ENCODE measurements around the gene STK32B. TPM values are rescaled to one million over a fixed set of nuclear protein-coding genes. Genes with fewer than 3 reads are reported as not detected.

Gene STK32B
- polyA plus RNA-seq, 4 donors: 0.27 to 0.75 (median 0.58) TPM; not detected in 1

DNA sequence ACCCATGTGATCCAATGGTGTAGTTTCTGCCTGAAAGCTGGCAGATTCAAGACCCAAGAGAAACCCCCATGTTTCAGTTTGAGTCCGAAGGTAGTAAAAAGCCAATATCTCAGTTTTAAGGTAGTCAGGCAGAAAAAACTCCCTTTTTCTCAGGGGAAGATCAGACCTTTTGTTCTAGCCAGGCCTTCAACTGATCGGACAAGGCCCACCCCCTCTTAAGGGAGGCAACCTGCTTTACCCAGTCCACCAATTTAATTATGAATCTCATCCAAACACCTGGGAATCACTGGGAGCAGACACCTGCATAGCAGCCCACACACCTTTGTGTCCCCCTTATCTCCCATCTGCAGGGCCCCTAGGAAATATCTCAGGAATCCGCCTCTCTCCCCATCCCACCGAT, 322.0 kb downstream of the STK32B start:
- no peak for DNase-seq
- H3K4me3 ChIP-seq (ENCODE audit: low read depth in 1 of 3, low read length in 3 of 3): no peak overlapping the region
- WGBS, 3 donors: 92 to 96% (median 93%) methylated on average over 4 of the region's 4 CpGs
- H3K36me3 ChIP-seq (ENCODE audit: control insufficient read depth in 3 of 3, insufficient read depth in 2 of 3, low read depth in 1 of 3, low read length in 3 of 3): no peaks in the 10 kb centered on the region
- no peak overlapping the region for H3K27ac ChIP-seq (ENCODE audit: low read depth in 1 of 3, low read length in 2 of 3)
- no peak for FAIRE-seq
- peaks cover 0 to 6% of the 10 kb centered on the region in 2 donors for H3K9me3 ChIP-seq (ENCODE audit: control insufficient read depth in 2 of 2, insufficient read depth in 1 of 2, low read depth in 1 of 2, low read length in 1 of 2)
- no peaks in the 10 kb centered on the region for H3K27me3 ChIP-seq (ENCODE audit: control insufficient read depth in 3 of 3, insufficient read depth in 3 of 3, low read length in 3 of 3)
- no peaks in the 10 kb centered on the region for H3K4me1 ChIP-seq (ENCODE audit: control insufficient read depth in 3 of 3, insufficient read depth in 2 of 3, low read depth in 1 of 3, low read length in 2 of 3)

DNA sequence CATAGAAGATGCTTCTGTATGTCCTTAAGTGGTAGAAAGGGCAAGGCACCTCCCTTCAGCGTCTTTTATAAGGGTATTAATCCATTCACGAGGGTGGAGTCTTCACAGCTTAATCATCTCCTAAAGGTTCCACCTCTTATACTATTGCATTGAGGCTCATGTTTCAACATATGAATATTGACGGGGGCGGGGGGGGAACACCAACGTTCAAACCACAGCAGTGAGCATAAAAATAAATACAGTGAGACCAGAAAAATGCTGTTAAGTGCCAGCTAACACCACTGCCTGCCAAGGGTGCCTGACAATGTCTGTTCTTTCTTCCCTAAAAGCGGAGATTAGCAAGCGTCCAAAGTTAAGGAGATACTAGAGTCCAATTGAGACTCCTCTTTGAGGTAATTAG, 323.3 kb downstream of the STK32B start:
- WGBS, 3 donors: 59 to 75% (median 70%) methylated on average over 7 of the region's 7 CpGs
- H3K27me3 ChIP-seq (ENCODE audit: control insufficient read depth in 3 of 3, insufficient read depth in 3 of 3, low read length in 3 of 3): no peaks in the 10 kb centered on the region
- no peak overlapping the region for H3K4me3 ChIP-seq (ENCODE audit: low read depth in 1 of 3, low read length in 3 of 3)
- no peak for FAIRE-seq
- H3K4me1 ChIP-seq (ENCODE audit: control insufficient read depth in 3 of 3, insufficient read depth in 2 of 3, low read depth in 1 of 3, low read length in 2 of 3): no peaks in the 10 kb centered on the region
- no peak for DNase-seq
- peaks cover 0 to 6% of the 10 kb centered on the region in 2 donors for H3K9me3 ChIP-seq (ENCODE audit: control insufficient read depth in 2 of 2, insufficient read depth in 1 of 2, low read depth in 1 of 2, low read length in 1 of 2)
- no peaks in the 10 kb centered on the region for H3K36me3 ChIP-seq (ENCODE audit: control insufficient read depth in 3 of 3, insufficient read depth in 2 of 3, low read depth in 1 of 3, low read length in 3 of 3)
- no peak overlapping the region for H3K27ac ChIP-seq (ENCODE audit: low read depth in 1 of 3, low read length in 2 of 3)

DNA sequence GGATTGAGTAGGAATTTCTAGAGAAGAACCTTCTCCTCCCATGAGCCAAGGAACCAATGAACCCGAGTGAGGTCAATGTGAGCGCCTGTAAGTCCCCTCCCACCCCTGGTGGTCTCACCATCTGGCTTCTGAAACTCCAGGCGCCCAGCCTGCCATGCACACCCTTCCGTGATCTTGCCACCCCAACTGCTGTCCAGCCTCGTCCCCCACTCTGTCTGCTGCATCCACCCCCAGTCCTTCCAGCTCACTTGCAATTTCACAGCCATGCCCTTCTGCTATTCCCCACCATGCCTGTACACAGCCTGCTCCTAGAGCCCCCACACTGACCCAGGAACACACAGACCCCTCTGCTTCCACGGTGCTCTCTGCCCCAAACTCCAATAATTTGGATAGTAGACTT, 323.7 kb downstream of the STK32B start:
- WGBS, 3 donors: 69 to 80% (median 70%) methylated on average over 6 of the region's 6 CpGs
- Histone ChIP-seq H3K27ac (ENCODE audit: low read depth in 1 of 3, low read length in 2 of 3) (no peak overlapping the region), H3K27me3 (ENCODE audit: control insufficient read depth in 3 of 3, insufficient read depth in 3 of 3, low read length in 3 of 3) (no peaks in the 10 kb centered on the region), H3K4me1 (ENCODE audit: control insufficient read depth in 3 of 3, insufficient read depth in 2 of 3, low read depth in 1 of 3, low read length in 2 of 3) (no peaks in the 10 kb centered on the region), H3K4me3 (ENCODE audit: low read depth in 1 of 3, low read length in 3 of 3) (no peak overlapping the region), H3K9me3 (ENCODE audit: control insufficient read depth in 2 of 2, insufficient read depth in 1 of 2, low read depth in 1 of 2, low read length in 1 of 2) (peaks cover 0 to 6% of the 10 kb centered on the region in 2 donors), H3K36me3 (ENCODE audit: control insufficient read depth in 3 of 3, insufficient read depth in 2 of 3, low read depth in 1 of 3, low read length in 3 of 3) (no peaks in the 10 kb centered on the region)
- DNase-seq: no peak
- FAIRE-seq: no peak

DNA sequence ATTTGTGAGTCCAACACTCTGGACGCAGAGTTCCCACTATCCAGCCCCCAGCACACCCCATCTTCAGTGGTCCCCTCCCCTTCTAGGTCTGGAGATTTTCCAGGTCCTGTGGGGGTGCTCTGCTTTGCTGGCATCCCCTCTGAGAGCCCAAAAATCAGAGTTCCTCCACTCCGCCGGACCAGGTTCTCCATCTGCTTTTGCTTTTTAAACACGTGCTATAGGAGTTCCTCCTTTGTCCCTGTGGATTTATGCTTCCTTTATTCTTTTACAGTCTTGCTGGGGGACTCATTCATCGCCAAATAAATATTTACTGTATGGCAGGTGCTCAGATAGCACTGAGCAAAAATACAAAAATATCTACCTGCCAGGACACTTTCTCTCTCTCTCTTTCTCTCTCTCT, 324.7 kb downstream of the STK32B start:
- H3K4me1 ChIP-seq (ENCODE audit: control insufficient read depth in 3 of 3, insufficient read depth in 2 of 3, low read depth in 1 of 3, low read length in 2 of 3): no peaks in the 10 kb centered on the region
- no peak for DNase-seq
- WGBS, 3 donors: 56 to 76% (median 65%) methylated on average over 5 of the region's 5 CpGs
- no peak overlapping the region for H3K4me3 ChIP-seq (ENCODE audit: low read depth in 1 of 3, low read length in 3 of 3)
- no peaks in the 10 kb centered on the region for H3K36me3 ChIP-seq (ENCODE audit: control insufficient read depth in 3 of 3, insufficient read depth in 2 of 3, low read depth in 1 of 3, low read length in 3 of 3)
- no peaks in the 10 kb centered on the region for H3K27me3 ChIP-seq (ENCODE audit: control insufficient read depth in 3 of 3, insufficient read depth in 3 of 3, low read length in 3 of 3)
- no peak overlapping the region for H3K27ac ChIP-seq (ENCODE audit: low read depth in 1 of 3, low read length in 2 of 3)
- no peak for FAIRE-seq
- peaks cover 0 to 6% of the 10 kb centered on the region in 2 donors for H3K9me3 ChIP-seq (ENCODE audit: control insufficient read depth in 2 of 2, insufficient read depth in 1 of 2, low read depth in 1 of 2, low read length in 1 of 2)

DNA sequence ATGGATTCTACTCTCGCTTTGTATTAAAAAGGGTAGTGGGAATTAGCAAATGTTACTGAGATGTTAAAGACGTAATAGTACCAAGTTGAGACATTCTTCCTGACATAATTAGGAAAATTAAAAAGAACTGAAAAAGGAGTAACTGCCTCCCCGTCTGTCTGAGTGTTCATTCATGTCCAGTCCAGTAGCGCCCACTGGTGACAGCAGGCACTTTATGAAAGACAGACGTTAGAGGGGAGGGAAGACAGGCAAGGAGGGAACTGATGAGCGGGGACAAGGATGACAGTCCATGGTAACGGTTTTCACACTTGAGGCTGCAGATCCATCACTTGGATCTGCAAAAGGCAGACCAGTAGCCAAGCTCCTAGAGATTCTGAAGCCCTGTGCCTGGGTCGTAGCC, 326.7 kb downstream of the STK32B start:
- Histone ChIP-seq H3K4me1 (ENCODE audit: control insufficient read depth in 3 of 3, insufficient read depth in 2 of 3, low read depth in 1 of 3, low read length in 2 of 3) (no peaks in the 10 kb centered on the region), H3K36me3 (ENCODE audit: control insufficient read depth in 3 of 3, insufficient read depth in 2 of 3, low read depth in 1 of 3, low read length in 3 of 3) (no peaks in the 10 kb centered on the region), H3K27me3 (ENCODE audit: control insufficient read depth in 3 of 3, insufficient read depth in 3 of 3, low read length in 3 of 3) (no peaks in the 10 kb centered on the region), H3K4me3 (ENCODE audit: low read depth in 1 of 3, low read length in 3 of 3) (no peak overlapping the region), H3K27ac (ENCODE audit: low read depth in 1 of 3, low read length in 2 of 3) (no peak overlapping the region), H3K9me3 (ENCODE audit: control insufficient read depth in 2 of 2, insufficient read depth in 1 of 2, low read depth in 1 of 2, low read length in 1 of 2) (peaks cover 0 to 6% of the 10 kb centered on the region in 2 donors)
- FAIRE-seq (no peak), DNase-seq (no peak)
- 66 to 74% (median 74%) methylated on average over 8 of the region's 8 CpGs for WGBS, 3 donors

DNA sequence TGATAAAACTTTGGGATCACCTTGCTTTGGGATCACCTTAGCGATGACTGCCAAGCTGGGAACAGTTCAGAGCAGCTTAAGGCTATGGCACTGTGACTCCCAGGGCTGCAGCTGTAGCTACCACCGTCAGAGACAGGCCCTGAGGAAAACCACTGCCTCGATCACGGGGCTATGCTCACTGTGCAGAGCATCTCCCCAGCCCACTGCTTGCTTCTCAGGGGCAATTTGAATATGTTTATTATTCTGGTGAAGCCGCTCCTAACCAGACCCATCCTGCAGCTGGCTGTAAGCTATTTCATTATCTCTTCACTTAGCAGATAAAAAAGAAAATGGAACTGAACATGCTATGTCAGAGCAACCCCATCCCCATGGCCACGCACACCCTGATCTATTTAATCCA, 328.6 kb downstream of the STK32B start:
- no peak overlapping the region for H3K27ac ChIP-seq (ENCODE audit: low read depth in 1 of 3, low read length in 2 of 3)

DNA sequence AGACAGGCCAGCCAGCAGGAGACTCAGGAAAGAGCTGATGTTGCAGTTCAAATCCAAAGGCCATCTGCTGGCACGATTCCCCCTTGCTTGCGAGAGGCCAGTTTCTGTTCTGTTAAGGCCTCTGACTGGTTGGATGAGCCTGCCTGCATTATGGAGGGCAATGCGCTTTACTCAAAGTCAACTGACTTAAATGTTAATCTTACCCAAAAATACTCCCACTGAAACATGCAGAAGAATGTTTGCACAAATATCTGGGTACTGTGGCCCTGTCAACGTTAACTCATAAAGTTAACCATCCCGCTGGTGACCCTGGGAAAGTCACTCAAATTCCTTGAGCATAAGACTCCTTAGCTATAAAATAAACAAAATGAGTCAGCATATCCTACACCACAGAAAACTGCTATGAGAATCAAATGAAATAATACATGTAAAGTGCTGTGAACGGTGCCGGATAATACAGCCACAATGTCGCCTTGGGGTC, 330.7 kb downstream of the STK32B start:
- H3K4me3 ChIP-seq (ENCODE audit: low read depth in 1 of 3, low read length in 3 of 3): no peak overlapping the region
- H3K27ac ChIP-seq (ENCODE audit: low read depth in 1 of 3, low read length in 2 of 3): no peak overlapping the region
- H3K4me1 ChIP-seq (ENCODE audit: control insufficient read depth in 3 of 3, insufficient read depth in 2 of 3, low read depth in 1 of 3, low read length in 2 of 3): peaks cover 0 to 5% (median 0%) of the 10 kb centered on the region in 3 donors
- DNase-seq: no peak
- WGBS, 3 donors: 69 to 88% (median 85%) methylated on average over 8 of the region's 8 CpGs
- no peak for FAIRE-seq
- peaks cover 0 to 3% of the 10 kb centered on the region in 2 donors for H3K9me3 ChIP-seq (ENCODE audit: control insufficient read depth in 2 of 2, insufficient read depth in 1 of 2, low read depth in 1 of 2, low read length in 1 of 2)
- H3K27me3 ChIP-seq (ENCODE audit: control insufficient read depth in 3 of 3, insufficient read depth in 3 of 3, low read length in 3 of 3): no peaks in the 10 kb centered on the region
- no peaks in the 10 kb centered on the region for H3K36me3 ChIP-seq (ENCODE audit: control insufficient read depth in 3 of 3, insufficient read depth in 2 of 3, low read depth in 1 of 3, low read length in 3 of 3)

More for the DNA sequence above, 328.6 kb downstream of the STK32B start:
- no peak for DNase-seq
- 72 to 78% (median 75%) methylated on average over 6 of the region's 6 CpGs for WGBS, 3 donors
- Histone ChIP-seq H3K27me3 (ENCODE audit: control insufficient read depth in 3 of 3, insufficient read depth in 3 of 3, low read length in 3 of 3) (no peaks in the 10 kb centered on the region), H3K9me3 (ENCODE audit: control insufficient read depth in 2 of 2, insufficient read depth in 1 of 2, low read depth in 1 of 2, low read length in 1 of 2) (peaks cover 0 to 3% of the 10 kb centered on the region in 2 donors), H3K4me3 (ENCODE audit: low read depth in 1 of 3, low read length in 3 of 3) (no peak overlapping the region), H3K36me3 (ENCODE audit: control insufficient read depth in 3 of 3, insufficient read depth in 2 of 3, low read depth in 1 of 3, low read length in 3 of 3) (no peaks in the 10 kb centered on the region), H3K4me1 (ENCODE audit: control insufficient read depth in 3 of 3, insufficient read depth in 2 of 3, low read depth in 1 of 3, low read length in 2 of 3) (no peaks in the 10 kb centered on the region)
- FAIRE-seq: no peak

DNA sequence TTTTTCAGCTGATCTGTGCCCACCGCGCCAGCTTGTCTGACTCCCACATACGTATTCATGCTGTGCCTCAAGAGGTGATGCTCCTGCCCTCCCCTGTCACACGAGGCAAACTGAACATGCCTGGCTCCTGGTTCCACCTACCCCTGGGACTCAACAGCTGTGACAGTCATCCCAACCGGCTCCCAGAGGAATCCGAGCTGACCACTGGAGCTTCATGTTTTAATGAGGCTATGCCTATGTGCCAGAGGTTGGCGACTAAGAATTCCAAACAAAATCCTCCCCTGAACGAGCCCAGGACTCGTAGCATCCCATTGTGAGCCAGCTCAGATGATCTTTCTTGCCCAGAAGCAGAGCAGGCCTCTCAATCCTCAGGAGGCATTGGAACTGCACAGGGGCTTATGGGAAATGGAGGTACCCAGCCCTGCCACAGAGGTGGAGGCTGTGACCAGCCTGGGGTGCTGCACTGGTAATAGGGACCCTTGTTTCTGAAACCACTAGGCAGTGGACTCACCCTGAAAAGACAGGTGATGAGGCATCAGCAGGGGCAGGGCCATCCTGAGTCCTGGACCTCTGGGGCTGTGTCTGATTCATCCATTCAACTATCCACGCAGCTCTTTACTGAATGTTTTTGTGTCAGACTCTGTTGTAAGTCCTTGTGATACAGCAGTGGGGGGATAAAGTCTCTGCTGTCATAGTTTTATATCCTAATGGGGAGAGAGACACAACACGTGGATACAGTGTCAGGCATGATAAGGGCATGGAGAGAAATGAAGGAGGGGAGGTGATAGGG, 332.1 kb downstream of the STK32B start:
- H3K9me3 ChIP-seq (ENCODE audit: control insufficient read depth in 2 of 2, insufficient read depth in 1 of 2, low read depth in 1 of 2, low read length in 1 of 2): no peaks in the 10 kb centered on the region
- H3K4me1 ChIP-seq (ENCODE audit: control insufficient read depth in 3 of 3, insufficient read depth in 2 of 3, low read depth in 1 of 3, low read length in 2 of 3): peaks cover 0 to 5% (median 0%) of the 10 kb centered on the region in 3 donors
- DNase-seq (no peak), FAIRE-seq (no peak)
- no peaks in the 10 kb centered on the region for H3K27me3 ChIP-seq (ENCODE audit: control insufficient read depth in 3 of 3, insufficient read depth in 3 of 3, low read length in 3 of 3)
- WGBS, 3 donors: 81 to 89% (median 81%) methylated on average over 11 of the region's 11 CpGs
- no peak overlapping the region for H3K4me3 ChIP-seq (ENCODE audit: low read depth in 1 of 3, low read length in 3 of 3)
- no peak overlapping the region for H3K27ac ChIP-seq (ENCODE audit: low read depth in 1 of 3, low read length in 2 of 3)
- no peaks in the 10 kb centered on the region for H3K36me3 ChIP-seq (ENCODE audit: control insufficient read depth in 3 of 3, insufficient read depth in 2 of 3, low read depth in 1 of 3, low read length in 3 of 3)
